Effector memory CD4-positive, alpha-beta T cell (primary cell): ENCODE measurements around the gene ZMYM2.
A peak's percentile ranks its signal among the peaks of the same experiment; 100 is the strongest.

Experiments
- DNase-seq, 3 donors: peaks; one replicate each; pipeline ENCODE4 v3.0.0-alpha.2; 2020
- H3K27ac ChIP-seq: 2 replicates; pipeline ENCODE4 v1.7.0; 2013; ENCODE audit warnings: mild to moderate bottlenecking, low read length, moderate library complexity; ENCODE audit not compliant: insufficient read depth, poor library complexity, severe bottlenecking
- H3K27me3 ChIP-seq: replicated peaks from 2 replicates; pipeline ENCODE4 v1.7.0; 2013; ENCODE audit warnings: mild to moderate bottlenecking, low read length; ENCODE audit not compliant: insufficient read depth, control insufficient read depth, poor library complexity, severe bottlenecking
- H3K36me3 ChIP-seq: 2 replicates; pipeline ENCODE4 v1.7.0; 2013; ENCODE audit warnings: mild to moderate bottlenecking, low read length, moderate library complexity; ENCODE audit not compliant: control insufficient read depth, insufficient read depth
- H3K4me1 ChIP-seq: 2 replicates; pipeline ENCODE4 v1.7.0; 2013; ENCODE audit warnings: low read length, mild to moderate bottlenecking; ENCODE audit not compliant: control insufficient read depth, insufficient read depth, poor library complexity, severe bottlenecking
- H3K4me3 ChIP-seq: 2 replicates; pipeline ENCODE4 v1.7.0; 2013; ENCODE audit warnings: low read length, low read depth, mild to moderate bottlenecking; ENCODE audit not compliant: insufficient read depth, poor library complexity, severe bottlenecking
- H3K9me3 ChIP-seq: 2 replicates; pipeline ENCODE4 v1.7.0; 2013; ENCODE audit warnings: mild to moderate bottlenecking, low read length, moderate library complexity; ENCODE audit not compliant: control insufficient read depth

The ZMYM2 gene

GRCh38 chr13:20118268-20119140 lies 160.0 kb downstream of the ZMYM2 start:
- Histone ChIP-seq H3K36me3 (no peaks in the 10 kb centered on the region), H3K4me3 (peak overlapping the region; percentile 76), H3K27me3 (no peaks in the 10 kb centered on the region), H3K9me3 (no peaks in the 10 kb centered on the region), H3K4me1 (peaks cover 5% of the 10 kb centered on the region), H3K27ac (peak overlapping the region; percentile 53)
- peak in 1 of 3 donors; percentile 34 for DNase-seq

- Histone ChIP-seq H3K27ac (peak overlapping the region; percentile 53), H3K27me3 (no peaks in the 10 kb centered on the region), H3K9me3 (no peaks in the 10 kb centered on the region), H3K4me3 (peak overlapping the region; percentile 22), H3K4me1 (peaks cover 5% of the 10 kb centered on the region), H3K36me3 (no peaks in the 10 kb centered on the region)
- no peak for DNase-seq
These were observed 161.4 kb downstream of the ZMYM2 start for GRCh38 chr13:20119960-20120359.

- Histone ChIP-seq H3K27ac (peak overlapping the region; percentile 53), H3K9me3 (no peaks in the 10 kb centered on the region), H3K4me3 (no peak overlapping the region), H3K36me3 (no peaks in the 10 kb centered on the region), H3K27me3 (no peaks in the 10 kb centered on the region), H3K4me1 (peaks cover 5% of the 10 kb centered on the region)
- DNase-seq = no peak
These were observed 162.6 kb downstream of the ZMYM2 start for GRCh38 chr13:20121159-20121525.

- no peak overlapping the region for H3K27ac ChIP-seq
- no peak overlapping the region for H3K4me3 ChIP-seq
- no peaks in the 10 kb centered on the region for H3K9me3 ChIP-seq
- no peak for DNase-seq
- H3K36me3 ChIP-seq = no peaks in the 10 kb centered on the region
- peaks cover 14% of the 10 kb centered on the region for H3K27me3 ChIP-seq
- peaks cover 14% of the 10 kb centered on the region for H3K4me1 ChIP-seq
These were observed 165.8 kb downstream of the ZMYM2 start for GRCh38 chr13:20124303-20124702.

GRCh38 chr13:20125129-20125782 lies 166.7 kb downstream of the ZMYM2 start:
- H3K27ac ChIP-seq = no peak overlapping the region
- H3K27me3 ChIP-seq = peaks cover 15% of the 10 kb centered on the region
- H3K4me3 ChIP-seq = no peak overlapping the region
- H3K4me1 ChIP-seq = peaks cover 9% of the 10 kb centered on the region
- no peak for DNase-seq
- H3K36me3 ChIP-seq = no peaks in the 10 kb centered on the region
- no peaks in the 10 kb centered on the region for H3K9me3 ChIP-seq

GRCh38 chr13:20125783-20126165 lies 167.2 kb downstream of the ZMYM2 start:
- no peak overlapping the region for H3K27ac ChIP-seq
- no peaks in the 10 kb centered on the region for H3K36me3 ChIP-seq

GRCh38 chr13:20126541-20127261 lies 168.2 kb downstream of the ZMYM2 start:
- no peak overlapping the region for H3K4me3 ChIP-seq
- no peak overlapping the region for H3K27ac ChIP-seq
- H3K27me3 ChIP-seq = peaks cover 26% of the 10 kb centered on the region
- no peaks in the 10 kb centered on the region for H3K36me3 ChIP-seq
- no peaks in the 10 kb centered on the region for H3K9me3 ChIP-seq
- DNase-seq = no peak
- peaks cover 9% of the 10 kb centered on the region for H3K4me1 ChIP-seq

More at GRCh38 chr13:20125783-20126165, 167.2 kb downstream of the ZMYM2 start:
- no peaks in the 10 kb centered on the region for H3K9me3 ChIP-seq
- H3K4me1 ChIP-seq = peaks cover 9% of the 10 kb centered on the region
- peaks cover 20% of the 10 kb centered on the region for H3K27me3 ChIP-seq
- no peak for DNase-seq
- H3K4me3 ChIP-seq = no peak overlapping the region

- no peaks in the 10 kb centered on the region for H3K36me3 ChIP-seq
- H3K9me3 ChIP-seq = no peaks in the 10 kb centered on the region
- peaks cover 9% of the 10 kb centered on the region for H3K4me1 ChIP-seq
- peaks cover 26% of the 10 kb centered on the region for H3K27me3 ChIP-seq
- H3K4me3 ChIP-seq = peak overlapping the region; percentile 80
- DNase-seq = no peak
- H3K27ac ChIP-seq = no peak overlapping the region
These were observed 168.7 kb downstream of the ZMYM2 start for GRCh38 chr13:20127262-20127561.

GRCh38 chr13:20127562-20128458 lies 169.3 kb downstream of the ZMYM2 start:
- no peaks in the 10 kb centered on the region for H3K9me3 ChIP-seq
- no peak for DNase-seq
- H3K36me3 ChIP-seq = no peaks in the 10 kb centered on the region
- H3K4me1 ChIP-seq = peaks cover 9% of the 10 kb centered on the region
- no peak overlapping the region for H3K27ac ChIP-seq
- H3K27me3 ChIP-seq = peaks cover 26% of the 10 kb centered on the region
- peak overlapping the region; percentile 80 for H3K4me3 ChIP-seq
